SK-N-MC (cell line): ENCODE data around the gene PSTPIP2.

Experiments used
- EZH2 ChIP-seq: fragments of 200-600 bp; sonication (generic); IDR thresholded peaks from one replicate; pipeline ENCODE4 v1.6.1; 2017; ENCODE audit warnings: antibody characterized with exemption
- FOXP2 ChIP-seq: optimal IDR thresholded peaks from 2 replicates; pipeline ENCODE3; 2011; ENCODE audit warnings: mild to moderate bottlenecking, moderate library complexity; ENCODE audit not compliant: insufficient read depth; ENCODE audit errors: extremely low read length, control extremely low read depth
- POLR2AphosphoS5 ChIP-seq: IDR thresholded peaks from 2 replicates; pipeline ENCODE4 v1.6.1; 2012; ENCODE audit warnings: mild to moderate bottlenecking, low read depth, low read length, borderline replicate concordance

- TF ChIP-seq EZH2 = no peak
- no peak for TF ChIP-seq POLR2AphosphoS5
- TF ChIP-seq FOXP2 = no peak
Observed at GRCh38 chr18:46061387-46061786, 10.7 kb downstream of the PSTPIP2 start.
